Liver (tissue), 9 donors: ENCODE results near the gene DNPH1. TPM values are rescaled to one million over a fixed set of nuclear protein-coding genes. Genes with fewer than 3 reads are reported as not detected.
A peak's percentile ranks its signal among the peaks of the same experiment; 100 is the strongest.

ENCODE experiments used
- DNase-seq: peaks from one replicate; pipeline ENCODE4 v3.0.0-alpha.2; 2017; ENCODE audit warnings: low spot score
- H3K27ac ChIP-seq, 2 donors: one replicate each; pipeline ENCODE4 v1.7.0; 2013; ENCODE audit warnings: inconsistent platforms in 2 of 2, low read length in 2 of 2, control low read depth in 1 of 2, low read depth in 1 of 2, mild to moderate bottlenecking in 1 of 2
- H3K27me3 ChIP-seq, 4 donors: one replicate each; pipeline versions ENCODE4 v1.6.1 to v1.7.0; 2013; ENCODE audit warnings: low read length in 3 of 4, inconsistent platforms in 1 of 4, mild to moderate bottlenecking in 1 of 4, moderate library complexity in 1 of 4; ENCODE audit not compliant: control insufficient read depth in 4 of 4, insufficient read depth in 4 of 4
- H3K36me3 ChIP-seq, 4 donors: one replicate each; pipeline versions ENCODE4 v1.6.1 to v1.7.0; 2013; ENCODE audit warnings: low read length in 3 of 4, mild to moderate bottlenecking in 3 of 4, low read depth in 1 of 4, moderate library complexity in 1 of 4; ENCODE audit not compliant: control insufficient read depth in 4 of 4, insufficient read depth in 3 of 4
- H3K4me1 ChIP-seq, 4 donors: one replicate each; pipeline versions ENCODE4 v1.6.1 to v1.7.0; 2013; ENCODE audit warnings: low read length in 3 of 4, mild to moderate bottlenecking in 3 of 4, moderate library complexity in 1 of 4; ENCODE audit not compliant: control insufficient read depth in 4 of 4, insufficient read depth in 4 of 4
- H3K4me3 ChIP-seq, 3 donors: one replicate each; pipeline versions ENCODE4 v1.6.1 to v1.7.0; 2013; ENCODE audit warnings: low read length in 3 of 3, control low read depth in 1 of 3, low read depth in 1 of 3, mild to moderate bottlenecking in 1 of 3
- H3K9ac ChIP-seq, 2 donors: one replicate each; pipeline ENCODE4 v1.7.0; 2013; ENCODE audit warnings: low read length in 2 of 2, mild to moderate bottlenecking in 2 of 2, moderate library complexity in 2 of 2, control low read depth in 1 of 2, low read depth in 1 of 2
- H3K9me3 ChIP-seq, 4 donors: one replicate each; pipeline versions ENCODE4 v1.6.1 to v1.7.0; 2013; ENCODE audit warnings: low read length in 3 of 4; ENCODE audit not compliant: control insufficient read depth in 4 of 4
- CTCF ChIP-seq: fragments of 150-350 bp; IDR thresholded peaks from 2 replicates; pipeline ENCODE4 v1.5.1; 2017; ENCODE audit warnings: improper control_type of control experiment, low read depth, low read length; ENCODE audit not compliant: missing input control
- EGR1 ChIP-seq, 2 donors: IDR thresholded peaks; 2 replicates each; pipeline ENCODE4 v1.6.1; 2016 to 2018; ENCODE audit warnings: antibody characterized with exemption in 2 of 2, low read depth in 2 of 2
- FOXA1 ChIP-seq: IDR thresholded peaks from 2 replicates; pipeline ENCODE4 v1.6.1; 2016; ENCODE audit warnings: antibody characterized with exemption
- FOXA2 ChIP-seq: IDR thresholded peaks from 2 replicates; pipeline ENCODE4 v1.6.1; 2016; ENCODE audit warnings: antibody characterized with exemption
- GABPA ChIP-seq, 2 donors: IDR thresholded peaks in 1 of 2; conservative IDR thresholded peaks in 1 of 2; 2 replicates each; pipeline ENCODE4 v1.6.1; 2016; ENCODE audit warnings: antibody characterized with exemption in 2 of 2, mild to moderate bottlenecking in 1 of 2, moderate library complexity in 1 of 2
- HNF4A ChIP-seq, 2 donors: conservative IDR thresholded peaks; 2 replicates each; pipeline ENCODE4 v1.6.1; 2016; ENCODE audit warnings: antibody characterized with exemption in 2 of 2, mild to moderate bottlenecking in 2 of 2
- HNF4G ChIP-seq: IDR thresholded peaks from 2 replicates; pipeline ENCODE4 v1.6.1; 2016; ENCODE audit warnings: antibody characterized with exemption
- JUND ChIP-seq, 2 donors: IDR thresholded peaks; 2 replicates each; pipeline ENCODE4 v1.6.1; 2016; ENCODE audit warnings: antibody characterized with exemption in 2 of 2
- MAX ChIP-seq: IDR thresholded peaks from 2 replicates; pipeline ENCODE4 v1.6.1; 2016; ENCODE audit warnings: antibody characterized with exemption
- NR2F2 ChIP-seq: IDR thresholded peaks from 2 replicates; pipeline ENCODE4 v1.6.1; 2016; ENCODE audit warnings: antibody characterized with exemption
- RAD21 ChIP-seq, 2 donors: IDR thresholded peaks; 2 replicates each; pipeline ENCODE4 v1.6.1; 2016; ENCODE audit warnings: antibody characterized with exemption in 2 of 2, mild to moderate bottlenecking in 2 of 2
- RXRA ChIP-seq, 2 donors: IDR thresholded peaks; 2 replicates each; pipeline ENCODE4 v1.6.1; 2017 to 2018; ENCODE audit warnings: antibody characterized with exemption in 2 of 2, mild to moderate bottlenecking in 1 of 2
- SP1 ChIP-seq: IDR thresholded peaks from 2 replicates; pipeline ENCODE4 v1.6.1; 2018; ENCODE audit warnings: antibody characterized with exemption, mild to moderate bottlenecking
- TAF1 ChIP-seq: conservative IDR thresholded peaks from 2 replicates; pipeline ENCODE4 v1.6.1; 2016; ENCODE audit warnings: antibody characterized with exemption, mild to moderate bottlenecking
- YY1 ChIP-seq: IDR thresholded peaks from 2 replicates; pipeline ENCODE4 v1.6.1; 2016; ENCODE audit warnings: antibody characterized with exemption, mild to moderate bottlenecking
- WGBS: extraction: QIAGEN DNeasy Blood & Tissue Kit; methylation state at CpG from one replicate; pipeline ENCODE4 v1.1.7; 2013; 5-methylcytosine and 5-hydroxymethylcytosine counted together
- polyA plus RNA-seq, 2 donors: library from polyadenylated mRNA; stranded (reverse) in 1 of 2; unstranded in 1 of 2; fragments of 200-250 nt in 1 of 2; fragments of >200 nt in 1 of 2; fragmentation: Nextera tagmentation in 1 of 2; extraction: Ambion mirVana in 1 of 2; gene quantifications; one replicate each; pipeline versions ENCODE4 v1.2.1 to v1.2.3, GENCODE V29; 2013 to 2015
- total RNA-seq, 2 donors: library from RNA; depleted of rRNA; stranded (reverse); fragments of >200 nt; gene quantifications; one replicate each; pipeline ENCODE4 v1.2.3, GENCODE V29; 2014
- TF ChIP-seq, protein P1 (sequence below): IDR thresholded peaks from 2 replicates; pipeline ENCODE4 v1.6.1; 2016; ENCODE audit warnings: antibody characterized with exemption
- TF ChIP-seq, protein P2 (sequence below): IDR thresholded peaks from 2 replicates; pipeline ENCODE4 v1.6.1; 2016; ENCODE audit warnings: antibody characterized with exemption
- TF ChIP-seq, protein P3 (sequence below): IDR thresholded peaks from 2 replicates; pipeline ENCODE4 v1.6.1; 2016; ENCODE audit warnings: antibody characterized with exemption, mild to moderate bottlenecking
- donor health status: healthy.
- donor health status: healthy.
- donor health status: healthy.
- donor health status: healthy.
- donor health status: healthy.

Gene DNPH1
- total RNA-seq = 10 to 100 TPM; 53.2 to 59.8 TPM
- 100 to 1,000 TPM; 147 to 195 TPM for polyA plus RNA-seq

GRCh38 chr6:43228951-43229802, at the start of gene DNPH1:
Gene DNPH1, minus strand, starts transcription at chr6:43229481. Its CDS starts 25 bp downstream, at chr6:43229456.
- Histone ChIP-seq H3K27me3 (no peaks in the 10 kb centered on the region), H3K36me3 (peaks cover 0 to 5% (median 0%) of the 10 kb centered on the region in 4 donors), H3K9ac (peak within 1 kb of the TSS in 1 of 2 donors; percentile 71), H3K4me1 (peaks cover 0 to 13% (median 3%) of the 10 kb centered on the region in 4 donors), H3K4me3 (peak within 1 kb of the TSS; percentile 35 to 85 (median 50)), H3K27ac (peak within 1 kb of the TSS in 1 of 2 donors; percentile 40), H3K9me3 (no peaks in the 10 kb centered on the region)
- DNase-seq = peak; percentile 85
- 4% methylated on average over 82 of the region's 82 CpGs for WGBS
- peak; percentile 49 for TF ChIP-seq YY1
- peak; percentile 82 for TF ChIP-seq CTCF
- TF ChIP-seq RAD21 (IDR thresholded peaks at IDR 0.05) = peak in 1 of 2 donors; percentile 49
- no peak for TF ChIP-seq RXRA (IDR thresholded peaks at IDR 0.05)

DNA sequence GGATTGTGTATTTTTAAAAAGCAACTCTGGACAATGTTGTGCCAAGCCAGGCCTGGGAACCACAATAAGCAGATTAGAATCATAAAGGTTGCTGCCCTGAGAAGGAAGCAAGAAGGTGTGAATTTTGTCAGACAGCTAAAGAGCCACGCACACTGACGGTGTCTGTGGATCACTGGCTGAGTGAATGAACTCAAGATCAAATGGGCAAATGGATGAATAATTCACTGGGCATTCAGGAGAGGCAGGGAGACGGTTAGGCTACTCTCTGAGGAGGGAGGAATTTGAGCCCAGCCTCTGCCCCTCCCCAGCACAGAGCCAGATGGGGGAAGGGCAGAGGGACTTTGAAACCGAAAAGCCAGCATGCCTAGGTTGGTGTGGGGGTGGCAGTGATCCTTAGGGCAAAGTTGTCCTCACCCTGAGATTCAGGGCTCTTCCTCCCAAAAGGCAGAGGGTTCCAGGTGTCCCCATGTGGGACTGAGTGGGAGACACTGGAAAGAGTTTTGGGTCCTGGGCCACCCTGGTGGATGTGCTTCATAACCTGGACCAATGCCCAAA, 49.3 kb upstream of the DNPH1 start:
- H3K27ac ChIP-seq = peak overlapping the region; percentile 86 to 90
- H3K27me3 ChIP-seq = no peaks in the 10 kb centered on the region
- peaks cover 31 to 58% (median 49%) of the 10 kb centered on the region in 4 donors for H3K4me1 ChIP-seq
- TF ChIP-seq YY1 (peak; percentile 62), HNF4G (peak; percentile 98), FOXA2 (no peak), NR2F2 (peak; percentile 30), GABPA (IDR thresholded peaks at IDR 0.05 in 1 of 2, conservative IDR thresholded peaks at IDR 0.05 in 1 of 2) (no peak), JUND (IDR thresholded peaks at IDR 0.05) (peak in 1 of 2 donors; percentile 69), HNF4A (conservative IDR thresholded peaks at IDR 0.05) (peak; percentile 95 to 97), SP1 (peak; percentile 97), RXRA (IDR thresholded peaks at IDR 0.05) (peak; percentile 93), MAX (no peak), CTCF (no peak), RAD21 (IDR thresholded peaks at IDR 0.05) (peak; percentile 46 to 65), TAF1 (peak; percentile 90), EGR1 (IDR thresholded peaks at IDR 0.05; ENCODE audit: low read depth in 2 of 2) (peak; percentile 68 to 72), FOXA1 (no peak)
- TF ChIP-seq, protein P1, sequence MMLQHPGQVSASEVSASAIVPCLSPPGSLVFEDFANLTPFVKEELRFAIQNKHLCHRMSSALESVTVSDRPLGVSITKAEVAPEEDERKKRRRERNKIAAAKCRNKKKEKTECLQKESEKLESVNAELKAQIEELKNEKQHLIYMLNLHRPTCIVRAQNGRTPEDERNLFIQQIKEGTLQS = no peak
- TF ChIP-seq, protein P2, sequence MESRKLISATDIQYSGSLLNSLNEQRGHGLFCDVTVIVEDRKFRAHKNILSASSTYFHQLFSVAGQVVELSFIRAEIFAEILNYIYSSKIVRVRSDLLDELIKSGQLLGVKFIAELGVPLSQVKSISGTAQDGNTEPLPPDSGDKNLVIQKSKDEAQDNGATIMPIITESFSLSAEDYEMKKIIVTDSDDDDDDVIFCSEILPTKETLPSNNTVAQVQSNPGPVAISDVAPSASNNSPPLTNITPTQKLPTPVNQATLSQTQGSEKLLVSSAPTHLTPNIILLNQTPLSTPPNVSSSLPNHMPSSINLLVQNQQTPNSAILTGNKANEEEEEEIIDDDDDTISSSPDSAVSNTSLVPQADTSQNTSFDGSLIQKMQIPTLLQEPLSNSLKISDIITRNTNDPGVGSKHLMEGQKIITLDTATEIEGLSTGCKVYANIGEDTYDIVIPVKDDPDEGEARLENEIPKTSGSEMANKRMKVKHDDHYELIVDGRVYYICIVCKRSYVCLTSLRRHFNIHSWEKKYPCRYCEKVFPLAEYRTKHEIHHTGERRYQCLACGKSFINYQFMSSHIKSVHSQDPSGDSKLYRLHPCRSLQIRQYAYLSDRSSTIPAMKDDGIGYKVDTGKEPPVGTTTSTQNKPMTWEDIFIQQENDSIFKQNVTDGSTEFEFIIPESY = no peak
- TF ChIP-seq, protein P3, sequence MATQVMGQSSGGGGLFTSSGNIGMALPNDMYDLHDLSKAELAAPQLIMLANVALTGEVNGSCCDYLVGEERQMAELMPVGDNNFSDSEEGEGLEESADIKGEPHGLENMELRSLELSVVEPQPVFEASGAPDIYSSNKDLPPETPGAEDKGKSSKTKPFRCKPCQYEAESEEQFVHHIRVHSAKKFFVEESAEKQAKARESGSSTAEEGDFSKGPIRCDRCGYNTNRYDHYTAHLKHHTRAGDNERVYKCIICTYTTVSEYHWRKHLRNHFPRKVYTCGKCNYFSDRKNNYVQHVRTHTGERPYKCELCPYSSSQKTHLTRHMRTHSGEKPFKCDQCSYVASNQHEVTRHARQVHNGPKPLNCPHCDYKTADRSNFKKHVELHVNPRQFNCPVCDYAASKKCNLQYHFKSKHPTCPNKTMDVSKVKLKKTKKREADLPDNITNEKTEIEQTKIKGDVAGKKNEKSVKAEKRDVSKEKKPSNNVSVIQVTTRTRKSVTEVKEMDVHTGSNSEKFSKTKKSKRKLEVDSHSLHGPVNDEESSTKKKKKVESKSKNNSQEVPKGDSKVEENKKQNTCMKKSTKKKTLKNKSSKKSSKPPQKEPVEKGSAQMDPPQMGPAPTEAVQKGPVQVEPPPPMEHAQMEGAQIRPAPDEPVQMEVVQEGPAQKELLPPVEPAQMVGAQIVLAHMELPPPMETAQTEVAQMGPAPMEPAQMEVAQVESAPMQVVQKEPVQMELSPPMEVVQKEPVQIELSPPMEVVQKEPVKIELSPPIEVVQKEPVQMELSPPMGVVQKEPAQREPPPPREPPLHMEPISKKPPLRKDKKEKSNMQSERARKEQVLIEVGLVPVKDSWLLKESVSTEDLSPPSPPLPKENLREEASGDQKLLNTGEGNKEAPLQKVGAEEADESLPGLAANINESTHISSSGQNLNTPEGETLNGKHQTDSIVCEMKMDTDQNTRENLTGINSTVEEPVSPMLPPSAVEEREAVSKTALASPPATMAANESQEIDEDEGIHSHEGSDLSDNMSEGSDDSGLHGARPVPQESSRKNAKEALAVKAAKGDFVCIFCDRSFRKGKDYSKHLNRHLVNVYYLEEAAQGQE = peak; percentile 64
- peak overlapping the region; percentile 54 to 59 for H3K9ac ChIP-seq
- DNase-seq = no peak
- no peaks in the 10 kb centered on the region for H3K36me3 ChIP-seq
- H3K9me3 ChIP-seq = no peaks in the 10 kb centered on the region
- H3K4me3 ChIP-seq = no peak overlapping the region
- 17% methylated on average over 4 of the region's 4 CpGs for WGBS
